Amygdala (tissue), 56 donors: ENCODE results near the gene ANKRD44.
"Not testable (repeated sequence)": the region's sequence is repeated elsewhere in the genome, so short reads cannot be mapped to it uniquely, and the experiment has no call there.

ENCODE experiments used
- DNase-seq, 56 donors: peaks; one replicate each; lab custom pipeline; 2025; lab: John Stamatoyannopoulos, UW

ANKRD44 gene

GRCh38 chr2:197011801-197012641, 298.6 kb downstream of the ANKRD44 start:
- DNase-seq: peak in 30 of 56 donors; percentile 5 to 81 (median 24)

- DNase-seq: no peak
Measured at GRCh38 chr2:197011021-197011417, 299.6 kb downstream of the ANKRD44 start.

GRCh38 chr2:197010200-197011020, 300.2 kb downstream of the ANKRD44 start:
- DNase-seq: no peak

GRCh38 chr2:197008741-197009341, 301.7 kb downstream of the ANKRD44 start:
- DNase-seq: not testable (repeated sequence)

- no peak for DNase-seq
Measured at GRCh38 chr2:197007716-197008628, 302.6 kb downstream of the ANKRD44 start.

GRCh38 chr2:197001921-197002320, 308.7 kb downstream of the ANKRD44 start:
- DNase-seq: no peak

GRCh38 chr2:196995757-196996314, 314.7 kb downstream of the ANKRD44 start:
- no peak for DNase-seq

GRCh38 chr2:196994764-196995163, 315.8 kb downstream of the ANKRD44 start:
- no peak for DNase-seq

- no peak for DNase-seq
Measured at GRCh38 chr2:196993617-196994016, 317.0 kb downstream of the ANKRD44 start.

GRCh38 chr2:196992466-196992865, 318.1 kb downstream of the ANKRD44 start:
- no peak for DNase-seq

GRCh38 chr2:196990788-196991461, 319.7 kb downstream of the ANKRD44 start:
- peak in 1 of 56 donors; percentile 24 for DNase-seq

GRCh38 chr2:196990092-196990491, 320.5 kb downstream of the ANKRD44 start:
- DNase-seq: no peak

- no peak for DNase-seq
Measured at GRCh38 chr2:196989496-196989895, 321.1 kb downstream of the ANKRD44 start.

- no peak for DNase-seq
Measured at GRCh38 chr2:196988639-196989038, 321.9 kb downstream of the ANKRD44 start.

- DNase-seq: peak in 12 of 56 donors; percentile 11 to 67 (median 28)
Measured at GRCh38 chr2:196987649-196988364, 322.8 kb downstream of the ANKRD44 start.

GRCh38 chr2:196987298-196987648, 323.3 kb downstream of the ANKRD44 start:
- DNase-seq: no peak

- no peak for DNase-seq
Measured at GRCh38 chr2:196985511-196986183, 324.9 kb downstream of the ANKRD44 start.

- DNase-seq: no peak
Measured at GRCh38 chr2:196984903-196985302, 325.7 kb downstream of the ANKRD44 start.
